Measurements from ENCODE around the gene DNAJC12. TPM values are rescaled to one million over a fixed set of nuclear protein-coding genes. Genes with fewer than 3 reads are reported as not detected.

DNAJC12 gene
- total and polyA plus RNA-seq, 2 of the 8 experiments (the other 6 are each of a cell fraction or from before 2014, with no cell fraction given) = 0.86 to 4.2 TPM

- ChIA-PET POLR2A (ENCODE audit: partially characterized antibody) (no interaction called here), CTCF (ENCODE audit: partially characterized antibody) (interaction anchor here (2.2 kb wide), 1 partner anchor 97 kb away, joined by 9 read pairs; no protein-coding TSS in a partner anchor)
- no peak overlapping the region for H3K14ac ChIP-seq (ENCODE audit: insufficient read length)
- no peaks in the 10 kb centered on the region for H3K23me2 ChIP-seq (ENCODE audit: low read depth, low read length)
- no peak for DNase-seq (ENCODE audit: low read depth in 1 of 2, low spot score in 2 of 2)
- H4K8ac ChIP-seq (ENCODE audit: extremely low read depth, insufficient read depth, low read length) = no peak overlapping the region
- H2BK20ac ChIP-seq (ENCODE audit: low read length) = no peak overlapping the region
- no peaks in the 10 kb centered on the region for H4K20me1 ChIP-seq (replicated peaks in 1 of 2; ENCODE audit: control insufficient read depth in 1 of 2, insufficient read depth in 2 of 2, low read length in 2 of 2)
- no peak overlapping the region for H2AFZ ChIP-seq (ENCODE audit: low read length)
- H2BK5ac ChIP-seq (ENCODE audit: low read depth, low read length) = no peak overlapping the region
- no peak overlapping the region for H2AK5ac ChIP-seq (ENCODE audit: low read depth, low read length)
- no peaks in the 10 kb centered on the region for H3K79me1 ChIP-seq (ENCODE audit: low read depth, low read length)
- no peak overlapping the region for H3K23ac ChIP-seq (ENCODE audit: insufficient read length)
- no peak overlapping the region for H3K4me2 ChIP-seq (ENCODE audit: insufficient read depth in 1 of 2, low read depth in 2 of 2, low read length in 2 of 2)
- H3K36me3 ChIP-seq (ENCODE audit: control insufficient read depth in 2 of 4, insufficient read depth in 4 of 4, low read length in 3 of 4) = no peaks in the 10 kb centered on the region
- H3K79me2 ChIP-seq (ENCODE audit: control insufficient read depth in 1 of 2, insufficient read depth in 2 of 2, low read length in 2 of 2) = no peaks in the 10 kb centered on the region
- H3K4ac ChIP-seq (replicated peaks; ENCODE audit: insufficient read length, low read depth, low read length) = no peak overlapping the region
- no peak overlapping the region for H4K91ac ChIP-seq (replicated peaks; ENCODE audit: insufficient read length, low read length)
- H3K56ac ChIP-seq (replicated peaks; ENCODE audit: insufficient read length, low read depth, low read length) = no peak overlapping the region
- no peak overlapping the region for H2BK15ac ChIP-seq (ENCODE audit: low read length)
- no peak overlapping the region for H3K27ac ChIP-seq (ENCODE audit: low read depth, low read length)
- no peak overlapping the region for H2BK120ac ChIP-seq (replicated peaks; ENCODE audit: low read depth, low read length)
- no peak overlapping the region for H3K9ac ChIP-seq (replicated peaks in 1 of 4; ENCODE audit: extremely low read depth in 1 of 4, low read depth in 3 of 4, low read length in 3 of 4)
- H2BK12ac ChIP-seq (ENCODE audit: low read depth, low read length) = no peak overlapping the region
- H3K4me3 ChIP-seq (ENCODE audit: extremely low read depth in 1 of 4, insufficient read depth in 2 of 4, low read depth in 3 of 4, low read length in 4 of 4) = no peak overlapping the region
- H3K9me3 ChIP-seq (ENCODE audit: insufficient read depth in 2 of 2, low read depth in 1 of 2, low read length in 1 of 2) = no peaks in the 10 kb centered on the region
- H3K4me1 ChIP-seq (replicated peaks in 1 of 4; ENCODE audit: control insufficient read depth in 3 of 4, insufficient read depth in 4 of 4, low read length in 3 of 4) = peaks cover 2 to 6% (median 3%) of the 10 kb centered on the region in 4 experiments; a peak in 6 of 7 replicates
- no peak overlapping the region for H4K5ac ChIP-seq (ENCODE audit: insufficient read length, low read depth, low read length)
- H3K27me3 ChIP-seq (replicated peaks in 1 of 4; ENCODE audit: control insufficient read depth in 3 of 4, extremely low read depth in 1 of 4, insufficient read depth in 3 of 4, low read length in 3 of 4) = no peaks in the 10 kb centered on the region
- 79% methylated on average over 4 of the region's 4 CpGs; no CpG with 5 or more reads in 1 of the 2 experiments for WGBS, 2 experiments (ENCODE audit: extremely low coverage in 1 of 2, insufficient coverage in 1 of 2, insufficient read length in 1 of 2, insufficient replicate concordance in 2 of 2, low coverage in 1 of 2, low lambda C conversion rate in 2 of 2, missing lambda C conversion rate in 1 of 2)
- no peak overlapping the region for H3K18ac ChIP-seq (ENCODE audit: extremely low read depth, low read length)
- FAIRE-seq = no peak
- TF ChIP-seq CREB1 (IDR thresholded peaks at IDR 0.05) (no peak), ATF2 (IDR thresholded peaks at IDR 0.05; ENCODE audit: low read length) (no peak), TEAD4 (IDR thresholded peaks at IDR 0.05; ENCODE audit: low read depth, low read length) (no peak), HDAC2 (IDR thresholded peaks at IDR 0.05; ENCODE audit: borderline replicate concordance in 1 of 2, low read depth in 2 of 2, low read length in 2 of 2) (no peak), EP300 (IDR thresholded peaks at IDR 0.05; ENCODE audit: borderline replicate concordance in 1 of 2, low read depth in 2 of 2, low read length in 2 of 2) (no peak), TBP (IDR thresholded peaks at IDR 0.05; ENCODE audit: low read depth, low read length) (no peak), KDM5A (IDR thresholded peaks at IDR 0.05; ENCODE audit: low read length) (no peak), PHF8 (conservative IDR thresholded peaks at IDR 0.05; ENCODE audit: low read depth, low read length) (no peak), RFX5 (IDR thresholded peaks at IDR 0.05; ENCODE audit: borderline replicate concordance, low read depth, low read length) (no peak), JUN (IDR thresholded peaks at IDR 0.05; ENCODE audit: low read depth, low read length) (no peak)
Observed at GRCh38 chr10:67794256-67794655, 43.7 kb downstream of the DNAJC12 start.
